ENCODE results near the gene TNFRSF8.

The TNFRSF8 gene

DNA sequence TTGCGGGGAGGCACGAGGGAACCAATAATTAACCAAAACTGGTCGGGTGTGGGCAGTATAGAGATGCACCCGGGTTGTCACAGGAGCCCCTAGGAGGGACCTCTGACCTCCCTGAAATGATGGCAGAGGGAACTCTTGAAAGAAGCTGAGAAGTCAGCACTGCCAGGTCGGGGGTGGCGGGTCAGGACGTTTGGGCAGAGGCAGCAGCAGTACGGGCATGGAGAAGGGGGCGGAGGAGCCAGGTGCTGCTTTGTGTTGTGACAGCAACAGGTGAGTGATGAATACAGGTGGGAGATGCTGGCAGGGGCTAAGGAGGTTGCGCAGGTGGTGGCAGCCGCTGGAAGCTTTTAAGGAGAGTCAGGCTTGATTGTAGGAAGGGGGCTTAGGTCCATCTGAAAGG, 115.4 kb downstream of the TNFRSF8 start:
- DNase-seq (ENCODE audit: insufficient read length, low spot score) (no peak), FAIRE-seq (no peak)
- no peak for TF ChIP-seq POLR2A (IDR thresholded peaks at IDR 0.05; ENCODE audit: low read depth, low read length)

DNA sequence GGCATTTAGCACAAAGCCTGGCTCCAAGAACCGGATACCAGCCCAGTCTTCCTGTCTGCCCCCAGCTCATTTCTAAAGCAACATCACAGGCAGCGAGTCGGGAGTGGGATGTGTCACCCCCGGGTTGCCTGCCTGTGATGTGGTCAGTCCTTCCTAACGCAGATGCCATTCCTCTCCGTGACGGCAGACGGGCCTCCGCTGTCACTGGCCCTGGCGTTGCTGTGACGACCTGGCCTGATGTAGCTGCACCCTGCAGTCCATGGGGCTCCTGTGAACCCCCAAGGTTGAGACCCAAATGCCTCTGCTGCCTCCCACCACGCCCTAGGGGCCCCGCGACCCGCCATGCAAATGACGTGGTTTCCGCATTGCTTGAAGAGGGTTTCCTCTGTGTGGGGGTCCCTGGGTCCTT, 116.0 kb downstream of the TNFRSF8 start:
- no peak for TF ChIP-seq POLR2A (IDR thresholded peaks at IDR 0.05; ENCODE audit: low read depth, low read length)
- DNase-seq (ENCODE audit: insufficient read length, low spot score) (peak; percentile 62), FAIRE-seq (no peak)

DNA sequence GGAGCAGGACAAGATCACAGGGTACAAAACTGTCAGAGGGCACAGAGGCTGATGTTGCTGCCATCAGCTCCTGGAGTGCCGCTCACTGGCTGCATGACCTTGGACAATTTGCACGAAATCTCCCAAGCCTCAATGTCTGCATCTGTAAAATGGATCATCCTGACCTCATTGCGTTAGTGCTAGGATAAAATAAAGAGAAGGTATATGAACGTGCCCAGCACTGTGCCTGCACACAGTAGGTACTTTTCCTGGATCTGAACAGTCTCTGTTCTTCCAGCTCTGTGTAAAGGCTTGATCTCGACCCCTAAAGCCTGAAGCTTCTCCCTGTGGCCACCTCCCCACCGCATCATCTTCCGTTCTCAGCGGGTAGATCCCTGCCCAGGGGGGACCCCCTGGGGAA, 116.6 kb downstream of the TNFRSF8 start:
- FAIRE-seq, result no peak
- no peak for TF ChIP-seq POLR2A (IDR thresholded peaks at IDR 0.05; ENCODE audit: low read depth, low read length)
- DNase-seq (ENCODE audit: insufficient read length, low spot score), result no peak

DNA sequence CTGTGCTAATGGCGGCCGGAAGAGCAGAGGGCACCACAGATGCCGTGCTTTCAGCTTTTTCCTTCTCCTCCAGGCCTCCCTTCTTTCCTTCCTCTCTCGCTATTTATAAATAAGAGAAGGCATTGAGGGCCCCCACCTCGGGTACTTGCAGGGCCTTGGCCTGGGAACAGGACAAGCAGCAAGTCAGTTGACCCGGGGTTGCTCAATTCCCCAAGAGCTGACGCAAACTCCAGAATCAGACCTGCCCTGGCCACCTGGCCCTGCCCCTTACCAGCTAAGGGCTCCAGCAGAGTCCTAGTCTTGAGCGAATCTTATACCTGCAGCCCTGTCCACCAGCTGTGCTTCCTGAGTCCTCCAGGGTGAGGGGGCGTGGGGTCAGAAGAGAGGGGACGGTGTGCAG, 117.2 kb downstream of the TNFRSF8 start:
- FAIRE-seq (no peak), DNase-seq (ENCODE audit: insufficient read length, low spot score) (no peak)
- TF ChIP-seq POLR2A (IDR thresholded peaks at IDR 0.05; ENCODE audit: low read depth, low read length), result no peak

DNA sequence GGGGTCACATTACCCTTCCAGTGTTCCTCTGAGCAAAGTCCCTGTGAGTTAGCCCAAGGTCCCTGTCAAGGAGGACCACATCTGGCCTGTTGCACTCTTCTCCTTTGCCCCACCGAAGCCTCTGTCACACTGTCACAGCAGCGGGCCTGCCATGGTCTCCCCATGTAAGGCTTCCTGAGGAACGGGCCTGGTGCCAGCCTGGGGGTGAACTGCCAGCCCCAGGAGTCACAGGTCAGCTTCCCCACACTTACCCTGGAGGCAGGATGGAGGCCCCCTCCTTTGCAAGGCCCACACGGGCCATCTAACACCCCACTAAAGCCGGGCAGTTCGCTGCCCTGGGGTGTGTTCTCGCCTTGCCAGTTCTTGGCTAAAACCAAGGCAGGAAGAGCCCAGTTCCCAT, 117.8 kb downstream of the TNFRSF8 start:
- no peak for FAIRE-seq
- DNase-seq (ENCODE audit: insufficient read length, low spot score), result no peak
- TF ChIP-seq POLR2A (IDR thresholded peaks at IDR 0.05; ENCODE audit: low read depth, low read length), result no peak

DNA sequence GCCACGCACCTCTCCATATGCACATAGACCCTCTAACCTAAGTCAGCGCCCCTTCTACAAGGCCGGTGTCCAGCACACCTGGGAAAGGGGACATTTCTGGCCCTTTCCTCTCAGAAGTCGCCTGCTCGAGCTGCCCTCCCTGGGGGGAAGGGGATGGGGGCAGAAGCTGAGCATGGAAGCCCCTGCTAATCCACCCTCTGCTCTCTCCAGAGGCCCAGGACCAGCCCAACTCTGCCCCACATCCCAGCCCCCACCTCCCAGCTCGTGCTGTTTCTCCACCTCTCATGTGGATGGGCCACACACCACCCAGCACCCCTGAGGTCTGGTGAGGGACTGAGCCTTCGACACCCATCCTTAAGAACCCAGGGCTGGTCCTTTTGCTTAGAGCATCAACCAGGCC, 118.5 kb downstream of the TNFRSF8 start:
- FAIRE-seq (no peak), DNase-seq (ENCODE audit: insufficient read length, low spot score) (no peak)
- TF ChIP-seq POLR2A (IDR thresholded peaks at IDR 0.05; ENCODE audit: low read depth, low read length), result no peak

DNA sequence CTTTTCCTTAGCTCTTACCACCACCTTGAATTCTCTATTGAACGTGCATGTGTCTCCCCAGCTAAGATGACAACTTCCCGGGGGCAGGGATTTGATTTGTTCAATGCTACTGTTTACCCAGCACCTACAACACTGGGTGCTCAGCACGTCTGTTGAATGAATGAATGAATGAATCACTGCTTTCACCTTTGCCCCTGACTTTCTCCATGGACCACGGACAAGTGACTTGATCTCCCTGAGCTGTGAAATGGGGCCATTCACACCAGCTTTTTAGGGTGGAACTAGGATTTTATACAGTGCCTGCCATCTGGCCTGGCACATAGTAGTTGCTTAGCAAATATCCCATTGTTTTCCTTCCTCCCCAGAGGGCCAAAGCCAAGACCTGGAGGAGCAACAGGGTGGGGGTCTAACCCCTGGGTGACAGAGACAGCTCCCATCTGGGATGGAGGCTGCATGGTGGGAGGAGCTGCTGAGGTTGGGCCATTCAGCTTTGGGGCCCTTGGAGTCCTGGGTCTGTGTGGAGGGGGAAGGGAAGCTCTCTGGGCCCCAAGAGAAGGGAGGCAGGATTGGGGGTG, 119.4 kb downstream of the TNFRSF8 start:
- no peak for TF ChIP-seq POLR2A (IDR thresholded peaks at IDR 0.05; ENCODE audit: low read depth, low read length)
- FAIRE-seq, result no peak
- DNase-seq (ENCODE audit: insufficient read length, low spot score), result no peak

DNA sequence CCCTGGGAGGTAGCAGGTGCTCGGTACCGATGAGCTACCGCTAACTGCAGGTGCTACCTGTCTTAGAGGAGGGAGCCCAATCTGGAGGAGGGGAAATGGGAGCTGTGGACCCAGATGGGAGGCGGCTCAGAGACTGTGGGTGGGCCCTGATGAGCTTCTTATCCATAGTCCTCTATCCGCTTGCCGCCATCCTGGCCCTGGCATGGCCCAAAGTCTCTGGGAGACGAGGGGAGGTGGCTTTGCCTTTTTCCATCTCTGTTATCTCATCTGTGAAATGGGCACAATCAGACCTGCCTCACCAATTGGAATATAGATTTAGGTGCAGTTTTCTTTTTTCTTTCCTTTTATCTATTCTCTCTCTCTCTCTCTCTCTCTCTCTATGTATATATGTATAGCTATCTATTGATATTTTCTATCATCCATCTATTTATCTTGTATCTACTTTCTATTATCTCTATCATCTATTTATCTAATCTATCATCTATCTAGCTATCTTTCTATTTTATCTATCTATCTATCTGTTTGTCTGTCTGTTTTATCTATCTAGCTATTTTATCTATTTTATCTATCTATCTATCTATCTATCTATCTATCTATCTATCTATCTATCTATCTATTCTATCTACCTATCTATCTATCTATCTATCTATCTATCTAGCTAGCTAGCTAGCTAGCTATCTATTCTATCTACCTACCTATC, 120.1 kb downstream of the TNFRSF8 start:
- DNase-seq (ENCODE audit: insufficient read length, low spot score), result no peak
- TF ChIP-seq POLR2A (IDR thresholded peaks at IDR 0.05; ENCODE audit: low read depth, low read length), result no peak
- FAIRE-seq, result no peak

DNA sequence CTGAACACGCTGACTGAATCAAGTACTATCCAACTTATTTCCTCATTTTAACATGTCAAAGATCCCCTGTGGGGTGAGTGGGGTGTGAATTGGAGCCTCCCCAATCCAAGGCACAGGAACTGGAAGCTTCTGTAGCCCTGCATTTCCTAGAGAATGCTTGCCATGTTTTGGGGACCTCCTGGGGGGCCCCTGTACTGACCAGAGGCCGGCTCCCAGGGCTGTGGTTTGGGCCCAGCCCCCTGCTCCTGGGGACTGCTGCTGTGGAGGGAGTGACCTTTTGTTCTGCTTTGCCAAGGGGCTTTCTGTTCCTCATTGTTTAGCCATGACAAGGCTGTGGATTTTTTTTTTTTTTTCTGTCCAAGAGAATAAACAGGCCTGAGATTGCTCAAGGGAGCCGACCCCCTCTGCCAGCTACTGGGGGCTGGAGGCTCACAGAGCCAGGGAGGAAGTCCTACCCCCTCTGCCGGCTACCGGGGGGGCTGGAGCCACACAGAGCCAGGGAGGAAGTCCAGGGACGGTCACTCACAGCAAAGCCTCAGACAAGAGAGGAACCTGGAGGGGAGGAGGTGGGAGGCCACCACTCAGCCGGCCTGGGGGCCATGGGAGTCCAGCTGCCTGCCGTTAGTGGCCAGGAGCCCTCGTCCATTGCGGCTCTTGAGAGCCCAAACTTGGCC, 121.0 kb downstream of the TNFRSF8 start:
- no peak for FAIRE-seq
- TF ChIP-seq POLR2A (IDR thresholded peaks at IDR 0.05; ENCODE audit: low read depth, low read length), result no peak
- no peak for DNase-seq (ENCODE audit: insufficient read length, low spot score)

DNA sequence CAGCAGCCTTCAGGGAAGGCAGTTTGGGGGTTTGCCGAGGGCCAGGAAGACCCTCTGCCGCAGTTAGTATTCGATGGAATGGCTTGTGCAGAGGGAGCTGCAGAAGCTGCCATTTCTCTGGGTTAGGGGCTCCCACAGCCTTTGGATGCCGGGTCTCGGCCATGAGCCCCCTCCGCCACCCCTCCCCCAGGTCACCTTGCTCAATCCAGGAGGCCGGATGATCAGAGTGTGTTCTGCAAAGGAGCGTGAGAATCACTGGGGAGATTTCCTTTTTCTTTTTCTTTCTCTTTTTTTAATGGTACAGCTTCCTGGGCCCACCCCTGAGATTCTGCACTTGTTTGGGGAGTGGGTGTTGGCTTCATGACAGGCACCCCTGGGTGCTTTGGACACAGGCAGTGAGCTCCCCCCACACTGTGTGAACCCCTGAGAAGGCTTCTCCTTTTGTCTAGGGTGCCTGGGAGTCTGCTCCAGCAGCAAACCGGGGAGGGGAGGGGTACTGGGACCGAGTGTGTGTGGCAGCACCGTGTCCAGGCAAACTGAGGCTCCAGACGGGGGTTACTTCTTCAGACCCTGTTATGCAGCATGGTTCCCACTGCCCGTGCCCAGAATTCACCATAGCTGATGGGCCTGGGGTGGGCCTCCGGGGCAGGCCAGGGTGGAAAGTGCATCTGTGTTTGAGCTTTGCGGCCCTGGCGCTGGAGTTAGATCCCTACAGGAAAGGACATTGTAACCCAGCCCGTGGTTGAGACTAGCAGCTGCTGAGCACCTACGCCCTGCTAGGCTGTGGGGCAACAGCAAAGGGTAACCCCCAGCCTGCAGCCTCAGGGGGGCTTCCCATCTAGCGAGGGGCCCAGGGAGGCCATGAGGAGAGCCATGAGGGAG, 122.2 kb downstream of the TNFRSF8 start:
- TF ChIP-seq POLR2A (IDR thresholded peaks at IDR 0.05; ENCODE audit: low read depth, low read length), result no peak
- FAIRE-seq (no peak), DNase-seq (ENCODE audit: insufficient read length, low spot score) (no peak)

DNA sequence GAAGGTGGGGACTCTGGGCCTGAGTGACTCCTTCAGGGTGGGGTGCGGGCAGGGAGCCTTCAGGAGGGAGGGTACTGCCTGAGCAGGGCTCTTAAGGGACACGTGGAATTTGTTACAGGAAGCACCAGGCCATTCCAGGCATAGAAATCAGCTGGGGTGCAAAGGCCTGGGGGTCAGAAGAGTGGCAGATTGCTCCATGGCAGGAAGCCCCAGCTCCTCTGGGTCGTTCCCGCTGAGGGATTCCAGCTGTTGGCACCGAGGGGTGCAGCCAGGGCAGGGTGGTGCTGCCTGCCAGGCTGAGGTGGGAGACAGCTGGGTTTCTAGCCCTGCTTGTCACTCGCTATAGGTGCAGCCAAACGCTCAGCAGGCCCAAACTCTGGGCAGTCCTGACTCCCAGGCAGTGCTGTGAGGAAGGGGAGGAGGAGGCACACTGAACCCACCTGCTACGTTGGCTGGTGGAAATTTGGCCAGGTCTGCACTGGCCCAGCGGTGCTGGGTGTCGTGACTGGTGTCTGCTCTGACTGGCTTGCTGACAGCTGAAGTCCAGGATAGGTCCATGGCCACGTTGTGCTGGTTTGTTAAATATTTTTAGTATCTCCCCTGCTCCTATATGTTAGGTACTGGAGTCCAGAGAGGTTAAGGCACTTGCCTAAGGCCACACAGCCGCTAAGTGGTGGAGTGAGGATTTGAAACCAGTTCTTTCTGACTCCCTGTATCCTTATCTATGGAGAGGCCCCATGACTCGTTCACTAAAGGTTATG, 123.0 kb downstream of the TNFRSF8 start:
- TF ChIP-seq POLR2A (IDR thresholded peaks at IDR 0.05; ENCODE audit: low read depth, low read length), result no peak
- no peak for DNase-seq (ENCODE audit: insufficient read length, low spot score)
- FAIRE-seq, result no peak

DNA sequence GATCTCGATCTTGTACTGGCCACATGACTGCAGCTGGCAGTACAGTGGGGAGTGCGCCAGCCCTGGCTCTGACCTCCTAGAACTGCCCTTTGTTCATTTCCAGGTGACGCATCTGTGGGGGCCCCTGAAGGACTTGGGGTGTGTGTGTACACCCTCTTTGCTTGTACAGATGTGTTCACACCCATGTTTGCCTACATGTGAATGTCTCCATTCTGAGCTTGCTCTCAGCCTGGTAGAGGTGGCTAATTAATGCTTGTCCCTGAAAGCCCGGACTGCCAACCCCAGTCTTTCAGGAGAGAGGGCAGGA, 123.5 kb downstream of the TNFRSF8 start:
- no peak for TF ChIP-seq POLR2A (IDR thresholded peaks at IDR 0.05; ENCODE audit: low read depth, low read length)

DNA sequence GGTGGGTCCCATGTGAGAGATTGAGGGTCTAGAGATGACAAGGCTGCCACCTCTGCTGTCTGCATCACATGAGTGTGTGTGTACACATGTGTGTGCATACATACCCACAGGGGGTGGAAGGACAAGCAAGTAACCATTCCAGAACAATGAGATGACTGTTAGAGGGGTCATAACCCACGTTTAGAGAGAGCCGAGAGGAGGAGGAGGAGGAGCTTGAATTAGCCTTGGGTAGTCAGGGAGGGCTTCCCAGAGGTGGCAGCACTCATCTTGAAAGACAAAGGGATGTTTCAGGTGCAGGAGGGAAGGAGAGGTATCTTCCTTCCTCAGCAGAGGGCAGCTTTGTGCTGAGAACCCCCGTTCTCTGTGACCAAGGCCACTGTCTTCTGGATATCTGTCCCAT, 125.0 kb downstream of the TNFRSF8 start:
- no peak for TF ChIP-seq POLR2A (IDR thresholded peaks at IDR 0.05; ENCODE audit: low read depth, low read length)
- no peak for FAIRE-seq
- no peak for DNase-seq (ENCODE audit: insufficient read length, low spot score)

More for the DNA sequence above, 123.5 kb downstream of the TNFRSF8 start:
- no peak for FAIRE-seq
- no peak for DNase-seq (ENCODE audit: insufficient read length, low spot score)
